MG63 (cell line): ENCODE data around the gene TEX44. TPM values are rescaled to one million over a fixed set of nuclear protein-coding genes. Genes with fewer than 3 reads are reported as not detected.
"Not testable (repeated sequence)": the region's sequence is repeated elsewhere in the genome, so short reads cannot be mapped to it uniquely, and the experiment has no call there.

Experiments
- DNase-seq: peaks from one replicate; pipeline ENCODE4 v3.0.0-alpha.2; 2020
- H3K27me3 ChIP-seq: fragments of 250-450 bp; sonication (Bioruptor Pico); 2 replicates; pipeline ENCODE4 v1.5.1; 2020; ENCODE audit warnings: mild to moderate bottlenecking, moderate library complexity
- H3K36me3 ChIP-seq: fragments of 250-450 bp; sonication (Bioruptor Pico); 2 replicates; pipeline ENCODE4 v1.5.1; 2020; ENCODE audit warnings: mild to moderate bottlenecking, moderate library complexity
- H3K4me3 ChIP-seq: fragments of 250-450 bp; sonication (Bioruptor Pico); 2 replicates; pipeline ENCODE4 v1.5.1; 2020; ENCODE audit warnings: mild to moderate bottlenecking, moderate library complexity
- H3K9me3 ChIP-seq: fragments of 250-450 bp; sonication (Bioruptor Pico); 2 replicates; pipeline ENCODE4 v1.5.1; 2020; ENCODE audit warnings: mild to moderate bottlenecking, moderate library complexity
- total RNA-seq: library from RNA; depleted of rRNA; stranded (reverse); fragments of >200 nt; shearing (Covaris generic); gene quantifications from 2 replicates; pipeline ENCODE4 v1.2.3, GENCODE V29; 2014; ENCODE audit warnings: low replicate concordance; rRNA removed

Gene TEX44
- not detected in 2 replicates for total RNA-seq

- Histone ChIP-seq H3K4me3 (no peak within 1 kb of the TSS), H3K27me3 (no peaks in the 10 kb centered on the region), H3K9me3 (no peaks in the 10 kb centered on the region), H3K36me3 (no peaks in the 10 kb centered on the region)
- no peak for DNase-seq
Observed at GRCh38 chr2:231592636-231593145, at the start of gene TEX44. Gene TEX44, plus strand, starts transcription at chr2:231592864. Its CDS starts 88 bp downstream, at chr2:231592952.

- Histone ChIP-seq H3K27me3 (no peaks in the 10 kb centered on the region), H3K9me3 (no peaks in the 10 kb centered on the region; the same call in 1 of the 2 replicates), H3K36me3 (no peaks in the 10 kb centered on the region), H3K4me3 (no peak overlapping the region)
- DNase-seq = no peak
Observed at GRCh38 chr2:231545105-231545902, 47.4 kb upstream of the TEX44 start.

GRCh38 chr2:231546014-231546715, 46.5 kb upstream of the TEX44 start:
- Histone ChIP-seq H3K27me3 (no peaks in the 10 kb centered on the region), H3K36me3 (no peaks in the 10 kb centered on the region), H3K9me3 (no peaks in the 10 kb centered on the region; the same call in 1 of the 2 replicates), H3K4me3 (no peak overlapping the region)
- no peak for DNase-seq

- DNase-seq = no peak
- no peak overlapping the region for H3K4me3 ChIP-seq
Observed at GRCh38 chr2:231547315-231548110, 45.2 kb upstream of the TEX44 start.

GRCh38 chr2:231548752-231549151, 43.9 kb upstream of the TEX44 start:
- H3K36me3 ChIP-seq = no peaks in the 10 kb centered on the region
- DNase-seq = no peak

More at GRCh38 chr2:231547315-231548110, 45.2 kb upstream of the TEX44 start:
- Histone ChIP-seq H3K36me3 (no peaks in the 10 kb centered on the region), H3K27me3 (no peaks in the 10 kb centered on the region), H3K9me3 (peaks cover 2% of the 10 kb centered on the region; the same call in 1 of the 2 replicates)

GRCh38 chr2:231549446-231550239, 43.0 kb upstream of the TEX44 start:
- Histone ChIP-seq H3K4me3 (no peak overlapping the region), H3K27me3 (no peaks in the 10 kb centered on the region), H3K36me3 (no peaks in the 10 kb centered on the region), H3K9me3 (peaks cover 10% of the 10 kb centered on the region; the same call in 1 of the 2 replicates)
- DNase-seq = no peak

More at GRCh38 chr2:231548752-231549151, 43.9 kb upstream of the TEX44 start:
- Histone ChIP-seq H3K9me3 (peaks cover 10% of the 10 kb centered on the region; the same call in 1 of the 2 replicates), H3K27me3 (no peaks in the 10 kb centered on the region), H3K4me3 (no peak overlapping the region)

- Histone ChIP-seq H3K27me3 (no peaks in the 10 kb centered on the region), H3K9me3 (peaks cover 10% of the 10 kb centered on the region; the same call in 1 of the 2 replicates), H3K4me3 (no peak overlapping the region), H3K36me3 (no peaks in the 10 kb centered on the region)
- DNase-seq = no peak
Observed at GRCh38 chr2:231552752-231553151, 39.9 kb upstream of the TEX44 start.

- DNase-seq = no peak
- no peak overlapping the region for H3K4me3 ChIP-seq
- H3K9me3 ChIP-seq = peaks cover 10% of the 10 kb centered on the region; the same call in 1 of the 2 replicates
- no peaks in the 10 kb centered on the region for H3K36me3 ChIP-seq
- no peaks in the 10 kb centered on the region for H3K27me3 ChIP-seq
Observed at GRCh38 chr2:231554327-231554726, 38.3 kb upstream of the TEX44 start.

- H3K4me3 ChIP-seq = no peak overlapping the region
Observed at GRCh38 chr2:231554748-231555545, 37.7 kb upstream of the TEX44 start.

GRCh38 chr2:231556496-231556895, 36.2 kb upstream of the TEX44 start:
- DNase-seq, H3K4me3 ChIP-seq, H3K27me3 ChIP-seq, H3K36me3 ChIP-seq: not testable (repeated sequence)
- peaks cover 10% of the 10 kb centered on the region; the same call in 1 of the 2 replicates for H3K9me3 ChIP-seq

More at GRCh38 chr2:231554748-231555545, 37.7 kb upstream of the TEX44 start:
- Histone ChIP-seq H3K27me3 (no peaks in the 10 kb centered on the region), H3K9me3 (peaks cover 10% of the 10 kb centered on the region; the same call in 1 of the 2 replicates), H3K36me3 (no peaks in the 10 kb centered on the region)
- no peak for DNase-seq

GRCh38 chr2:231556981-231557380, 35.7 kb upstream of the TEX44 start:
- no peaks in the 10 kb centered on the region for H3K36me3 ChIP-seq
- H3K4me3 ChIP-seq = no peak overlapping the region
- no peak for DNase-seq
- H3K9me3 ChIP-seq = peaks cover 10% of the 10 kb centered on the region; the same call in 1 of the 2 replicates
- no peaks in the 10 kb centered on the region for H3K27me3 ChIP-seq

- H3K36me3 ChIP-seq = no peaks in the 10 kb centered on the region
- peaks cover 7% of the 10 kb centered on the region; the same call in 1 of the 2 replicates for H3K9me3 ChIP-seq
- no peaks in the 10 kb centered on the region for H3K27me3 ChIP-seq
- peak; percentile 34 for DNase-seq
- H3K4me3 ChIP-seq = no peak overlapping the region
Observed at GRCh38 chr2:231557571-231558217, 35.0 kb upstream of the TEX44 start.

GRCh38 chr2:231563378-231563961, 29.2 kb upstream of the TEX44 start:
- H3K36me3 ChIP-seq = no peaks in the 10 kb centered on the region
- H3K4me3 ChIP-seq = no peak overlapping the region
- no peaks in the 10 kb centered on the region for H3K9me3 ChIP-seq
- peak; percentile 64 for DNase-seq
- no peaks in the 10 kb centered on the region for H3K27me3 ChIP-seq

GRCh38 chr2:231565887-231566594, 26.6 kb upstream of the TEX44 start:
- H3K36me3 ChIP-seq = no peaks in the 10 kb centered on the region
- no peak for DNase-seq
- no peaks in the 10 kb centered on the region for H3K9me3 ChIP-seq
- H3K4me3 ChIP-seq = no peak overlapping the region
- H3K27me3 ChIP-seq = no peaks in the 10 kb centered on the region
